Effector memory CD8-positive, alpha-beta T cell (primary cell): ENCODE results near the gene SEC14L1.
"Not testable (repeated sequence)": the region's sequence is repeated elsewhere in the genome, so short reads cannot be mapped to it uniquely, and the experiment has no call there.

Experiments
- ATAC-seq: fragments of 150-1000 bp; cut with Tn5 transposase; replicated peaks from 2 replicates; pipeline ENCODE4 v1.10.0; 2021; ENCODE audit warnings: mild to moderate bottlenecking, moderate library complexity
- DNase-seq, 3 experiments: peaks; one replicate each; pipeline ENCODE4 v3.0.0; 2021
- H3K27ac Mint-ChIP-seq, 2 donors: one replicate each; pipeline ENCODE4 v1.8.0; 2022; ENCODE audit warnings: mild to moderate bottlenecking in 2 of 2, mixed read lengths in 2 of 2, moderate library complexity in 2 of 2
- H3K27me3 Mint-ChIP-seq, 2 donors: one replicate each; pipeline ENCODE4 v1.8.0; 2022; ENCODE audit warnings: mixed read lengths in 2 of 2
- H3K36me3 Mint-ChIP-seq: one replicate; pipeline ENCODE4 v1.8.0; 2022; ENCODE audit warnings: mild to moderate bottlenecking, moderate library complexity, mixed read lengths; ENCODE audit not compliant: insufficient read depth
- H3K4me1 Mint-ChIP-seq, 2 donors: one replicate each; pipeline ENCODE4 v1.8.0; 2022; ENCODE audit warnings: low read depth in 2 of 2, mixed read lengths in 2 of 2
- H3K4me3 Mint-ChIP-seq, 2 donors: one replicate each; pipeline ENCODE4 v1.8.0; 2022; ENCODE audit warnings: mild to moderate bottlenecking in 2 of 2, mixed read lengths in 2 of 2, moderate library complexity in 2 of 2
- H3K9me3 Mint-ChIP-seq, 2 donors: one replicate each; pipeline ENCODE4 v1.8.0; 2022; ENCODE audit warnings: mixed read lengths in 2 of 2

The SEC14L1 gene

GRCh38 chr17:77137886-77138285 is 2.9 kb upstream of the SEC14L1 start:
- H3K27me3 Mint-ChIP-seq, DNase-seq, H3K9me3 Mint-ChIP-seq, ATAC-seq: not testable (repeated sequence)
- peaks cover 25% of the 10 kb centered on the region for H3K36me3 Mint-ChIP-seq
- peak overlapping the region; percentile 20 to 24 for H3K4me3 Mint-ChIP-seq
- H3K4me1 Mint-ChIP-seq: peaks cover 19 to 30% of the 10 kb centered on the region in 2 donors
- peak overlapping the region in 1 of 2 donors; percentile 35 for H3K27ac Mint-ChIP-seq

- Mint-ChIP-seq H3K27ac (peak overlapping the region; percentile 79 to 86), H3K4me3 (peak overlapping the region; percentile 75 to 87), H3K36me3 (peaks cover 41% of the 10 kb centered on the region), H3K9me3 (no peaks in the 10 kb centered on the region), H3K4me1 (peaks cover 26 to 40% of the 10 kb centered on the region in 2 donors), H3K27me3 (no peaks in the 10 kb centered on the region)
- ATAC-seq (peak; percentile 85), DNase-seq (peak; percentile 99)
Observed at GRCh38 chr17:77140166-77140877, 447 bp upstream of the SEC14L1 start.

- ATAC-seq (no peak), DNase-seq (no peak)
- H3K27me3 Mint-ChIP-seq: no peaks in the 10 kb centered on the region
- H3K36me3 Mint-ChIP-seq: peaks cover 47% of the 10 kb centered on the region
- H3K4me3 Mint-ChIP-seq: peak overlapping the region; percentile 85 to 87
- no peaks in the 10 kb centered on the region for H3K9me3 Mint-ChIP-seq
- H3K4me1 Mint-ChIP-seq: peaks cover 31 to 45% of the 10 kb centered on the region in 2 donors
- peak overlapping the region; percentile 88 to 90 for H3K27ac Mint-ChIP-seq
Observed at GRCh38 chr17:77141846-77142449, 1.2 kb downstream of the SEC14L1 start.

- H3K27ac Mint-ChIP-seq: peak overlapping the region; percentile 4 to 45
- peaks cover 33 to 50% of the 10 kb centered on the region in 2 donors for H3K4me1 Mint-ChIP-seq
- peak overlapping the region; percentile 61 to 85 for H3K4me3 Mint-ChIP-seq
- DNase-seq (no peak), ATAC-seq (no peak)
- H3K9me3 Mint-ChIP-seq: no peaks in the 10 kb centered on the region
- peaks cover 47% of the 10 kb centered on the region for H3K36me3 Mint-ChIP-seq
- no peaks in the 10 kb centered on the region for H3K27me3 Mint-ChIP-seq
Observed at GRCh38 chr17:77142689-77143088, 1.9 kb downstream of the SEC14L1 start.

GRCh38 chr17:77143306-77143705 is 2.5 kb downstream of the SEC14L1 start:
- ATAC-seq (no peak), DNase-seq (no peak)
- H3K27me3 Mint-ChIP-seq: no peaks in the 10 kb centered on the region
- no peaks in the 10 kb centered on the region for H3K9me3 Mint-ChIP-seq
- peak overlapping the region in 1 of 2 donors; percentile 4 for H3K27ac Mint-ChIP-seq
- no peak overlapping the region for H3K4me3 Mint-ChIP-seq
- peaks cover 28 to 48% of the 10 kb centered on the region in 2 donors for H3K4me1 Mint-ChIP-seq
- peaks cover 44% of the 10 kb centered on the region for H3K36me3 Mint-ChIP-seq

GRCh38 chr17:77144227-77144626 is 3.5 kb downstream of the SEC14L1 start:
- peaks cover 44% of the 10 kb centered on the region for H3K36me3 Mint-ChIP-seq
- DNase-seq (no peak), ATAC-seq (no peak)
- H3K27me3 Mint-ChIP-seq: no peaks in the 10 kb centered on the region
- no peak overlapping the region for H3K4me3 Mint-ChIP-seq
- no peaks in the 10 kb centered on the region for H3K9me3 Mint-ChIP-seq
- no peak overlapping the region for H3K27ac Mint-ChIP-seq
- peaks cover 33 to 53% of the 10 kb centered on the region in 2 donors for H3K4me1 Mint-ChIP-seq

GRCh38 chr17:77145224-77145611 is 4.4 kb downstream of the SEC14L1 start:
- ATAC-seq (no peak), DNase-seq (no peak)
- Mint-ChIP-seq H3K36me3 (peaks cover 43% of the 10 kb centered on the region), H3K9me3 (no peaks in the 10 kb centered on the region), H3K4me1 (peaks cover 31 to 53% of the 10 kb centered on the region in 2 donors), H3K27ac (peak overlapping the region; percentile 2 to 28), H3K27me3 (no peaks in the 10 kb centered on the region), H3K4me3 (no peak overlapping the region)

GRCh38 chr17:77145612-77146245 is 5.0 kb downstream of the SEC14L1 start:
- Mint-ChIP-seq H3K27me3 (no peaks in the 10 kb centered on the region), H3K27ac (peak overlapping the region; percentile 2 to 28), H3K4me1 (peaks cover 37 to 55% of the 10 kb centered on the region in 2 donors), H3K4me3 (no peak overlapping the region), H3K36me3 (peaks cover 38% of the 10 kb centered on the region), H3K9me3 (no peaks in the 10 kb centered on the region)
- DNase-seq (no peak), ATAC-seq (no peak)

GRCh38 chr17:77146246-77146632 is 5.5 kb downstream of the SEC14L1 start:
- no peak overlapping the region for H3K4me3 Mint-ChIP-seq
- ATAC-seq: no peak
- DNase-seq: no peak
- H3K36me3 Mint-ChIP-seq: peaks cover 42% of the 10 kb centered on the region
- no peaks in the 10 kb centered on the region for H3K27me3 Mint-ChIP-seq
- H3K9me3 Mint-ChIP-seq: no peaks in the 10 kb centered on the region
- peak overlapping the region in 1 of 2 donors; percentile 2 for H3K27ac Mint-ChIP-seq
- H3K4me1 Mint-ChIP-seq: peaks cover 39 to 55% of the 10 kb centered on the region in 2 donors

- H3K27ac Mint-ChIP-seq: no peak overlapping the region
Observed at GRCh38 chr17:77146882-77147281, 6.1 kb downstream of the SEC14L1 start.

GRCh38 chr17:77147357-77147801 is 6.6 kb downstream of the SEC14L1 start:
- Mint-ChIP-seq H3K27me3 (no peaks in the 10 kb centered on the region), H3K36me3 (peaks cover 37% of the 10 kb centered on the region), H3K27ac (peak overlapping the region in 1 of 2 donors; percentile 8), H3K9me3 (no peaks in the 10 kb centered on the region), H3K4me3 (no peak overlapping the region), H3K4me1 (peaks cover 34 to 46% of the 10 kb centered on the region in 2 donors)
- ATAC-seq (no peak), DNase-seq (no peak)

More at GRCh38 chr17:77146882-77147281, 6.1 kb downstream of the SEC14L1 start:
- Mint-ChIP-seq H3K4me1 (peaks cover 37 to 50% of the 10 kb centered on the region in 2 donors), H3K9me3 (no peaks in the 10 kb centered on the region), H3K4me3 (no peak overlapping the region), H3K27me3 (no peaks in the 10 kb centered on the region), H3K36me3 (peaks cover 40% of the 10 kb centered on the region)
- DNase-seq (no peak), ATAC-seq (no peak)

- Mint-ChIP-seq H3K9me3 (no peaks in the 10 kb centered on the region), H3K4me3 (no peak overlapping the region), H3K27me3 (no peaks in the 10 kb centered on the region), H3K4me1 (peaks cover 30 to 45% of the 10 kb centered on the region in 2 donors), H3K27ac (peak overlapping the region; percentile 9 to 16), H3K36me3 (peaks cover 30% of the 10 kb centered on the region)
- no peak for DNase-seq
- no peak for ATAC-seq
Observed at GRCh38 chr17:77148077-77148939, 7.5 kb downstream of the SEC14L1 start.
